GM19240 (cell line): Measurements from ENCODE around the gene PITPNC1.
"Not testable (repeated sequence)": the region's sequence is repeated elsewhere in the genome, so short reads cannot be mapped to it uniquely, and the experiment has no call there.

ENCODE experiments used
- DNase-seq: peaks from one replicate; pipeline ENCODE4 v3.0.0; 2011; ENCODE audit warnings: low spot score; ENCODE audit not compliant: insufficient read length

Gene PITPNC1

DNA sequence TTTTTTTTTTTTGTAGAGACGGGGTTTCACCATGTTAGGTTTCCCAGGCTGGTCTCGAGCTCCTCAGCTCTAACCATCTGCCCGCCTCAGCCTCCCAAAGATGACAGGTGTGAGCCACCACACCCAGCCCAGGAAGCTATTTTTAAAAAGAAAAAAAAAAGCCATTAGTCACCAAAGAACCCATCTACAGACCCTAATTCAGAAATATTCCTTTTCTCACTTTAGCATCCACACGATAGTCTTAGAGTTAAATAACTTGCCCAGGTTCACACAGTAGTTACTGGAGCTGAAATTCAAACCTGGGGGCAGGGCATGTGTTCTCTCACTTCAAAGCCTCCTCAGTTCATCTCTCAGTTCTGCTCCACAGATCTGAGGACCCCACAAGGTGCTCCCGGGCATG, 270.4 kb downstream of the PITPNC1 start:
- DNase-seq = no peak

DNA sequence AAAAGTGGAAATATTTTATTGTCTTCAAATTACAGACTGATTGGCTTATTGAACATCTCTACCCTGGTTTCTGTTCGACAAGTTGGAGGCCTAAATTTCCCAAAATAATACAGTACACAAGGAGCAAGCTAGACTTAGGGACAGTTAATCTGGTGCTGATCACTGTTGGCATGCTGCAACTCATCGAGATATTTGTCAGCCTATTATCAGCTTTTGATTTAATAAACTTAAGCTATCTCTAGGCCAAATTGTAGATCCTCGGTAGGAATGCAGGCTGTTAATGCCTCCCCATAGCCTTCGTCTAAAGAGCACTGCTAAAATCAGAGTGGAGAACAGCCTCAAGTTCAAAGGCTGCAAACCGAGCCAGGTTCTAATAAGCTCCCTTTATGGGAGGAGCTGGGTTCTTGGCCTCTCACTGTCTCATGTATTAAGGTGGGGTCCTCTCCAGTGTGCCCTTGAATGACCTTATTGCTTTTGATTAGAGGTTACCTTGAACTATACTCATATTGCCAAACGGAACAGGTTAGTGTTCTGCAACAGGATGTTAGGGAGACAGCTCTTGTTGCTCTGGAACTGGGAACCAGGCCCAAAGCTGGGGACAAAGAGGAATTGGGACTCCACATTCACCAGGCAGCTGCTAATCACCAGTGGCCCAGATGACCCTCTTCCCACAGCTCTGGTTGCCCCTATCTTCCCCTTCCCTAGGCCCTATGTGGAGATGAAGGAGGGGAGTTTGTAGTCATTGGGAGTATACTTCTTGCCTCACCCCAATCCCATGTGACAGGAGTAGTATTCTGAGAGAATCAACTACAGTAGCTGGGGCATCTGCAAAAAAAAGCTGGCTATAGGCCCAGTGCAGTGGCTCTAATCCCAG, 271.2 kb downstream of the PITPNC1 start:
- DNase-seq = no peak

DNA sequence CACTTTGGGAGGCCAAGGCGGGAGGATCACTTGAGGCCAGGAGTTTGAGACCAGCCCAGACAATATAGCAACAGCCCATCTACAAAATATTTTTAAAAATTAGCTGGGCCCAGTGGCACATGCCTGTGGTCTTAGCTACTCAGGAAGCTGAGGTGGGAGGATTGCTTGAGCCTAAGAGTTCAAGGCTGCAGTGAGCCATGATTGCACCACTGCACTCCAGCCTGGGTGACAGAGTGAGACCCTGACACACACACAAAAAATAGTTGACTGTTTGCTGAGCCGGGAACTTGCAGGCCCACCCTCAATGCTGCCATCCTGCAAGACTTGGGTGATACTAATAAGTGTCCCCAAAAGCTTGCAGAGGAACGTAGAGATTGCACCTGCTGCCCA, 271.8 kb downstream of the PITPNC1 start:
- not testable (repeated sequence) for DNase-seq

DNA sequence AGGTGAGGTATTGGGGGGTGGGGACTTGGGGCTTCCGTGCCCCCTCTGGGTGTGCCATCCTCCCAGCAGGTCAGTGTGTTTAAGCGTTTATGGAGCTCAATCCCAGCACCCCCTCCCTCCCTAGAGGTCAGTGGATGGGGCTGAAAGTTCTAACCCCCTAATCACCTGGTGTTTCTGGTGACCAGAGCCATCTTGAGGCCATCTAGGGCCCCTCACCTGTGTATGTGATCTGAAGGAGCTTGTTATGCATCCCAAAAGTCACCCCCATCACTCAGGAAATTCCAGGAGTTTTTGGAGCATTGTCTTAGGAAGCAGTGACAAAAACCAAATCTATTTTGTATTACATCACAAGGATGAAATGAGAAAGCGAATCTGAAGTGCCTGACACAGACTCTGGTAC, 272.8 kb downstream of the PITPNC1 start:
- DNase-seq = no peak

DNA sequence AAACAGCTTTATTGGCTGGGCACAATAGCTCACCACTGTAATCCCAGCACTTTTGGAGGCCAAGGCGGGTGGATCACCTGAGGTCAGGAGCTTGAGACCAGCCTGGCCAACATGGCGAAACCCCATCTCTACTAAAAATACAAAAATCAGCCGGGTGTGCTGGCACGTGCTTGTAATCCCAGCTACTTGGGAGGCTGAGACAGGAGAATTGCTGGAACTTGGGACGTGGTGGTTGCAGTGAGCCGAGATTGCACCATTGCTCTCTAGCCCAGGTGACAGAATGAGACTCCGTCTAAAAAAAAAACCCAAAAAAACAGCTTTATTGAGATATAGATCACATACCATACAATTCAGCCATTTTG, 274.1 kb downstream of the PITPNC1 start:
- DNase-seq = not testable (repeated sequence)

DNA sequence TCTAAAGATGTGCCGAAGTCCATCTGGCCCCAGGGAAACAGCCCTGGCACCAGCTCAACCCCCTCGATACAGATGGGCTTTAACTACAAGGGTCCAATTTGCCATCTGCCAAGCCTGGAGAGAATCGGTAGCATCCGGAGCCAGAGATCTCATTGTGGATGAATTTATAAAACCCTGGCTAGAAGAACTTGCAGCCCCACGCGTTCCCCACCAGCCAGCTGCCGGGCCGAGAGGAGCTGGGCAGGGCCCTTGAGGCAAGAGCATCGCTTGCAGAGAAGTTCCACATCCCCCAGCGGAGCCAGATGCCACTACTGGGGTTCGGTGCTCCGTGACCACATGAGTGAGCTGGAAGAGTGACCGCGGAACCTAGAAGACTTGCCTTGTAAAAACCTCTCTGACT, 275.4 kb downstream of the PITPNC1 start:
- no peak for DNase-seq

DNA sequence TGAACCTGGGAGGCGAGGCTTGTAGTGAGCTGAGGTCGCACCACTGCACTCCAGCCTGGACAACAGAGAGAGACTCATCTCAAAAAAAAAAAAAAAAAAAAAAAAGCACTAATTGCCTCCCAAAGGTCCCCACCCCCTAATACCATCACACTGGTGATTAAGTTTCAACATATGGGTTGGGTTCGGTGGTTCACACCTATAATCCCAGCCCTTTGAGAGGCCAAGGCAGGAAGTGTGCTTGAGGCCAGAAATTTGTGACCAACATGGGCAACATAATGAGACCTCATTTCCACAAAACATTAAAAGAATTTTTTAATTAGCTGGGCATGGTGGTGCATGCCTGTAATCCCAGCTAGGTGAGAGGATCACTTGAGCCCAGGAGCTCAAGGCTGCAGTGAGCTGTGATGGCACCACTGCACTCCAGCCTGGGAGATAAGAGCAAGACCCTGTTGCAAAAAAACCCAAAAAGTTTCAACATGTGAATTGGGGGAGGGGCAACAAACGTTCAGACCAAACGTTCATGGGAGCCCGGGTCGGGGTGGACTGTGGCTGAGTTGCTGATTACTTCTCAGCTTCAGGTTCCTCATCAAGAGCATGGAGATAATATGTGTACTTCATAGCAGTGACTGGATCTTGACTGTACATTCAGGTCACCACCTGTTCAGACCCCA, 278.5 kb downstream of the PITPNC1 start:
- no peak for DNase-seq

DNA sequence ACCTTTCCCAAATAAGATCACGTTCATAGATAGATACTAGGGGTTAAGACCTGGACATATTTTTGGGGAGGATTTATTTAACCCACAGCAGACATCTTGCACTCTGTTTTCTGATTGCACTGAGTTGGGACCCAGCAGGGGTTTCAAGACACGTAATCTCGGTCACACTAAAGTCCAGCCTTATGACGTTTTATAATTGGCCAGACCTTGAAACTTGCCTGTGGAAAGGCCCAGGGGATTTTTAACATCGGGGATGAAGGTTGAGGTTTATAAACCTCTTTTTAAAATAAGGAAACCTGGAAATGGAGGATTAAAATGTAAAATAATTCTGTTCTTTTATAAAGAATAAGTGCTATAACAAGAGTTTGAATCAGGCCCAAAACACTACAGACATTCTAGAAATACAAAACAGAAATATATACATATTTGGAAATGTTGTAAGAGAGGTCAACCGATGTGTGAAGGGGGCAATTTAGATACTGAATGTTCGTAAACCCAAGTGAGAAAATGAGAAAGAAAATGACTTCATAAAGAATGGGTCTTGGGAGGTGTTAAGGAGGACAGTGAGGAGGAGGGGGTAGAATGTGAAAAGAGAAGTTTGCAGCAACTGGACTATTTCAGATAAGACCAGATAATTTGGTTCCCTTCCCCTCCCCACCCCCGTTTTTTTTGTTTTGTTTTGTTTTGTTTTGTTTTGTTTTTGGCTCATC, 279.6 kb downstream of the PITPNC1 start:
- no peak for DNase-seq

DNA sequence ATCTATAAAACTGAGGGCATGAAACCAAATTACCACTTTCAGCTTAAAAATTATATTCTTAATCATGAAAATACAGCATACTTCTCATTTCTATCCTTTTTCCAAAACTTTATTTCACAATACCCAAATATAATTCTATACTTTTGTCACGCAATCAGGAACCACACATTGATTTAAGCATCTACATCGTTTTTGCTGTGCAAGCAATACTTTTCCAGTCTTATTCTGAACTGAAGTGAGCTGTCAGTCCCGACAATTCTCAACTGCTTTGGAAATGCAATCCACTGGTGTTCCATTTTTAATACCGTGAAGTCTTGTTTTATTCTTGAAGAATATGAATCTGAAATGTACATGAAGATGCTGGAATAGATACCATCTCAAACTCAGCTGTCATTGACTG, 280.5 kb downstream of the PITPNC1 start:
- no peak for DNase-seq

DNA sequence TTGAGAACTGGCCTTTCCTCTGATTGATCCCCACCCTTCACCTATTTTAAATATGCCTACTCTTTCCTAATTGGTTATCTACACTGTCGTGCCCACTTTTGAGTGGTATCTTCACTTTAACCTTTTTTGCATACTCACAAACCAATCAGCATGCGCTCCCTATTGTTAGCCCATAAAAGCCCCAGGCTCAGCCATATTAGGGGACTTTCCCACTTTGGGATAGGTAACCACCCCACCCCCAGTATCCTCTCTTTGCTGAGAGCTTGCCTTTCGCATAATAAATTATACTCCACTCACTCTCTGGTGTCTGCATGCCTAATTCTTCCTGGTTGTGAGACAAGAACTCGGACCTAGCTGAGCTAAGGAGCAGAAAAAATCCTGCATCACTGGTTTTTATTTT, 281.2 kb downstream of the PITPNC1 start:
- no peak for DNase-seq

DNA sequence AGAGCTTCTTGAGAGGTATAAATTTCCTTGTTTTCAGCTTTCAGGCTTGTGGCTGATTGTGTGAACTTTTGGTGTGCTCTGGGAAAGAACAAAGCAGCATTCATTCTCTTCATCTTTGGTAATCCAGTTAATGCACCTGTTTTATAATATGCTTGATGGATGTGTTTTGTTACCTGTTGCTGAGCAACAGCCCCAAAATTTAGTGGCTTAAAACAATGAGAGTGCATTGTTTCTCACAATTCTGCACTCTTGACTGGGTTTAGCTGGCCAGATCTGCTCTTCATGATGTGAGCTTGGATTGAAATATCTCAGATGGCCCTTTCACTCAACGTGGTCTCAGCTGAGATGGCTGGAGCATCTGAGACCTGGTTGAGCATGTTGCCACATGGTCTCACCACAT, 281.9 kb downstream of the PITPNC1 start:
- DNase-seq = no peak

DNA sequence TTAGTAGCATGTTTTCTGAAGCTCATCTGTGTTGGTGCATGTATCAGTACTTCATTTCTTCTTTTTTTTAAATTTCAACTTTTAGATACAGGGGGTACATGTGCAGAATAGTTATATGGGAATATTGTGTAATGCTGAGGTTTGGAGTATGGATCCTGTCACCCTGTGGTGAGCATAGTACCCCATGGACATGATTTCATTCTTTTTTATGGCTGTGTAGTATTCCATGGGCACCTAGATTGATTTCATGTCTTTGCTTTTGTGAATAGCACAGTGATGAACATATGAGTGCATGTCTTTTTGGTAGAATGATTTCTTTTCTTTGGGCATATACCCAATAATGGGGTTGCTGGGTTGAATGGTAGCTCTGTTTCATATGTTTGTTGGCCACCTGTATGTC, 285.6 kb downstream of the PITPNC1 start:
- DNase-seq = no peak

DNA sequence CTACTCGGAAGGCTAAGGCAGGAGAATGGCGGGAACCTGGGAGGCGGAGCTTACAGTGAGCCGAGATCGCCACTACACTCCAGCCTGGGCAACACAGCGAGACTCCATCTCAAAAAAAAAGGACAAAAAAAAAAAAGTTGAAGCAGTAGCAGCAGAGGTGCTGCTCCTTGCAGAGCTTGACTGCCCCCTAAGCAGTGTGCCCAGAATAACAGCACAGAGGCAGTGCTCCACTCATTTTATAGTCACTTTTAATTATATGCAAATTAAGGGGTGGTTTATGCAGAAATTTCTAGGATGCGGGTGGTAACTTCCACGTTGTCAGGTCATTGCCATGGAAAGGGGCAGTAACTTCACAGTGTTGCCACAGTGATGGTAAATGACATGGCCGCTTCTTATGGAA, 286.4 kb downstream of the PITPNC1 start:
- no peak for DNase-seq

DNA sequence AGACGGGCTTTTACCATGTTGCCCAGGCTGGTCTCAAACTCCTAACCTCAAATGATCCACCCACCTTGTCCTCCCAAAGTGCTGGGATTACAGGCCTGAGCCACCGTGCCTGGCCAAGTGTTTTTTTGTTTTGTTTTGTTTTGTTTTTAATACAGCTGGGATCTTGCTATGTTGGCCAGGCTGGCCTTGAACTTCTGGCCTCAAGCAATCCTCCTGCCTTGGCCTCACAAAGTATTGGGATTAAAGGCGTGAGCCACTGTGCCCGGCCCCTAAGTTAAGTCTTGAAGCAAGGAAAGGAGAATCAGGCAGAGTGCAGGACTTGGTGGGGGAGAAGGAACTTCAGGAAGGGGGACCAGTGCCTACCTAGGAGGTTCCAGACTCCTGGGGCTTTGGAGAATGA, 288.9 kb downstream of the PITPNC1 start:
- DNase-seq = no peak

DNA sequence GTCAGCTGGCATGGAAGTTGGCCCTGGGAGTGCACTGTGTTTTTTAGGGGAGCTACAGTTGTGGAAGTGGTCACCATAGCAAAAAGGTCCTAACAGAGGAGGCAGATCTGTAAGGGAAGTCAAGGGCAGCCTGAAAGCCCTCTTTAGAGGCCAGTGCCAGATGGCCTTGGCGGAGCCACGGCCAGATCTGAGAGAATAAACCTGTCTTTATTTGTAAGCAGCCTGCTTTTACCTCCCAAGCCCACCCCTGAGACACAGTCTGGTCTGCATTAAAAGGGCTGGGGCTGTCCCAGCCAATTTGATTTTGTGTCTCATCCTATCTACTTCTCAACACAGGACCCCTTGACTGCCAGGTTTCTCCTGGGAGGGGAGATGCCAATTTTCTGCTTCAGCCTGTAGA, 289.6 kb downstream of the PITPNC1 start:
- no peak for DNase-seq

DNA sequence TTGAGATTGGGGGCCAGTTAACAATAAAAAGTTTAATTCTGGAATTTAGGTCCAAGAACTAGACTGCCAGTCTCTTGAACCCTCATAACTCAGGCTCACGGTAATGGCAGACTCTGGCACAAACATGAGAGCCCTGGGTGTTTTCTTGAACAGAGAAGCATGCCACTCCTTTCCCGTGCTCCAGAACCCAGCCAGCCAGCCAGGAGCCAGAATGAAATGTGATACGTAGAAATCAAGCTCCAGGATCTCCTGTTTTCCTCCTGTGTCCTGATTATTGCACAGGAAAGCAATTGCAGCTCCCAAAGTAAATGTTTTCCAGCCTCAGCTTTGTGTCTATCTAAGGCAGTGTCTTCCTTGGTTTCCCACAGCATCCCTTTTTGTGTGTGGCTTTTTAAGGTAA, 294.4 kb downstream of the PITPNC1 start:
- no peak for DNase-seq

DNA sequence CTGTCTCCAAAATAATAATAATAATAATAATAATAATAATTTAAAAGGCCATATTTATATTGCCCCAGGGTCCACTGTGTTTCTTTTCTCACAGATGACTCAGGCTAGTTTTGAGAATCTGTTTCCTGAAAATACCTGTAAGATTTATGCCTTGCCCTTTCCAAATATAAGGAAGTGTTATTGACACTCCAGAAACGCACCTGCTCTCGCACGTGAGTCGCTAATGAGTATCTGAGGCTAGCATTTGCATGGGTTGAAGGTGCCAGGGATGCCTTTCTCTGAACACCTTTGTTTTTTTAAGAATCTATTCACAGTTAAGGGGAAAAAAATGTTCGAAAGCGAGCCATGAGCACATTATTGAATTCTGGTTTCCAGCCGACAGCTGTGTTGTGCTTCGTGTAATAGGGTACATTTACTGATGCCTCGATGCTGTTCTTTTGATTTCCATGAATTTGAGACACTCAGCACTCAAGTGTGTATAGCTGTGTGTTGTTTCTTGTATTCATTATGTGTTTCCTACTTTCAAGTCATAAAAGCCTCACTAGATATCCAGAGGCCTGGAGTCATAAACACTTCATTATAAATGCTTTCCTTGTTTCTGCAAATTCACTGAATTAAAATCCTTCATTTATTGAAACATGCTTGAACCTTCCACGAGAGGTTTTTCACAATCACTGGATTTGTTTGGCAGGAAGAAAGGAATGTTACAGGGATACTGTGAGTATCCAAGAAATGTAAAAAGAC, 295.7 kb downstream of the PITPNC1 start:
- no peak for DNase-seq

DNA sequence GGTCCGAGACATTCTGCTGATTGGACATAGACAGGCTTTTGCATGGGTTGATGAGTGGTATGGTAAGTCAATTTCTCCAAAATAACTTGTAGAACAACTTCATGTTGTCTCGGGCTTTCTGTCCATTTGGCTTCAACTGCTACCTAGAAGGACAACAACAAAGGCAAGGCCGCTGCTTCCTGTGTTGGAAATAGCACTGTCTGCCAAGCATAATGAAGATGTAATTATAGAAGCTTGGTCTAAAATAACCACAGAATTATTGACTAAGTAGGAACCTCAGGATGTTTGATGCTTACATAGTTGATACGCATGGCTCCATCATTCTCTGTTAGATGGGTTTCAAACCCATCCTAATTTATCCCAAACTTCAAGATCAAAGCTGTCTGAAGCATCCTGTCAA, 298.4 kb downstream of the PITPNC1 start:
- DNase-seq = no peak

DNA sequence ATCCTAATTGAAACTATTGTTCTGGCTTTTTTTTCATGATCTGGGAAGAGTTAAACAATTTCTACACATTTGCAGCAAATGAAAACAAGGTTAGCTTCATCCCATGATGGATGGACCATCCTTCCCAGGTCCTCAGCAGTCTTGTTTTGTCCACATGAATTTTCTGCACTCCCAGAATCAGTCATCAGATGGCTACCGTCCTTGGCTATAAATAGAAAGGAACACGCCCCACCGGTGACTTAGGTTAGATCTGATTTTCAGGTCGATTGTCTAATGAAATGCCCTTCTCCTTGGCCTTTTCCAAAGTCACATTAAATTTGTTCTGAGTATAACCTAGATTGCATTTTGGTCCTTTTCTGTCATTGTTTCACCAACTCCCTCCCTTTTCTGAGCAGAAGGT, 299.2 kb downstream of the PITPNC1 start:
- no peak for DNase-seq

DNA sequence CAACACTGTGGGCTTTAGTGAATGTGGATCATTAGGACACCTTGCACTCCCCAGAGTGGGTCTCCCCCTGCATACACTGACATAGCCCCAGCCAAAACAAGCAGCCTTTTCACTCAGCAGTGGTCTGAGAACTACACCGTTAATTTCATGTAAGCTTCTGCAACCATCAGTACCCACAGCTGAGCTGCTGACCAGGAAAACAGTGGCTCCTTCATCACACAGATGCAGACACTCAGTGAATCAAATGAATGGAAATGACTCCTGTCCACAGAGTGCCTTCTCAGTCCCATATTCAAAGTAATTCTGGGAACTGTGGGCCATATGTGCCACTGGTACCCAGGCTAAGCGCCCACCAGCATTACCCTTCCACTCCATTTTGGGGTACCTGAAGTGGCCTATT, 301.3 kb downstream of the PITPNC1 start:
- DNase-seq = no peak

DNA sequence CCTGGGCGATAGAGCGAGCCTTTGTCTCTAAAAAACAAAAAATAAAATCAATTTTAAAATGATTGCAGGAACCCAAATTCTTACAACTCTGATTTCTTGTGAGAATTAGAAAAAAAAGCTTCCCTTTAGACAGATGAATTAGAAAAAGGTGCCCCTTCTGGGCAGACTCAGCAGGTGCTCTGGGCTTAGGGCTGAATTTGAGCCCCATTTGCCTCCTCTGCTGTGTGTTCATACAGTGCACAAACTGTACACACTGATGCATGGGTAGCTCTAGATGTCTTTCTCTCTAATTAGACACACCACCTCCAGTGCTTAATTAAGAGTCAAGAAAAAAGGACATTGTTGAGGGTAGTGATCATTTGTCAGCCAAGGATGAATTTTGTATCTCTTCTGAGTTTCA, 302.1 kb downstream of the PITPNC1 start:
- DNase-seq = no peak

DNA sequence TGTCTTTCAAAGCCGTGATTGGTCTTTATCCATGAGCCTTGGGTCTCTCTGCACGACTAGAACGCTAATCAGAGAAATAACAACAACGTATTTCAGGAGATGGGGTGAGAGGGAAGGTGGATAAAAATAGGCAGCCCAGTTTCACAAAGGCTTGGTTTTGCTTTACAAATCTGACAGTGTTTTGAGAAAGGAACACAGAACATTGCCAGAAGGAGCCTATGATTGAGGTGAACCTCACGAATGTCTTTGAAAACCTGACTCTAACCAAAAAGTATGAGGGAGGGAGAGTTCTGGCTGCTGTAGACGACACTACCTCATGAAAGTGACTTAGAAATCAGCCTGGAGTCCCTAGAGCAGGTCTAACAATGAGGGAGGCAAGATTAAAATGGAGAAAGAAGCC, 302.6 kb downstream of the PITPNC1 start:
- DNase-seq = no peak
